Smooth muscle cell of the brain vasculature (primary cell): ENCODE results near the gene RASA3.
A peak's percentile ranks its signal among the peaks of the same experiment; 100 is the strongest.

ENCODE experiments used
- DNase-seq: peaks from one replicate; pipeline ENCODE4 v3.0.0-alpha.2; 2012; ENCODE audit warnings: low read depth, low spot score

The RASA3 gene

DNA sequence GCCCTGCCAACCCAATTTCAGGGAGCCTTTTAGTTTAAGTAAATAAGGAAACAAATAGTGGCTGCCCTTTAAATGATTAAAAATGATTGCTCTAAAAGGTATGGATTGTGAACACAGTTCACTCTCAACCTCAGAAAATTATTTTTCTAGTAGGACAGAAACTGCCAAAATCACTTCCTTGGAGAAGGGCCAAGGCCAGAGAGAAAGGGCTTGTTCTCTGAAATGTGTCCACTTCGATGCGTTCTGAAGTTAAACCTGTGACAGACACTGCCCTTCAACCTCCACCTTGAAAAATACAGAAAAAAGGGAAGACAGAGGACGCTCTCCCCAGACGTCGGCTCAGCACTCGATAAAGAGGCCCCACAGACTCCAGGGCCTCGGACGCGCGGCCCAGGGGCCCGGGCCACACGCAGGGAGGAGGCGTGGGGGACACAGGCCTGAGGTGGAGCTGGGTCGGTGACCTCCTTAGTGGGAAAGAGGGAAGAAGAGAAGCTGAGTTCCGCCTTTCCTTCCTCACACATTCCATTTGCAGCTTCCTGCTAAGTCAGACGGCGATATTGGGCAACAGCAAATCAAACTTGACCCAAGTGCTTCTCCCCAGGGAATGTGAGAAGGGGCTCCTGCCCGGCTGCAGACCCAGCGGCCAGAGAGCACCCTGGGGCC, 63.6 kb downstream of the RASA3 start:
- DNase-seq: no peak

DNA sequence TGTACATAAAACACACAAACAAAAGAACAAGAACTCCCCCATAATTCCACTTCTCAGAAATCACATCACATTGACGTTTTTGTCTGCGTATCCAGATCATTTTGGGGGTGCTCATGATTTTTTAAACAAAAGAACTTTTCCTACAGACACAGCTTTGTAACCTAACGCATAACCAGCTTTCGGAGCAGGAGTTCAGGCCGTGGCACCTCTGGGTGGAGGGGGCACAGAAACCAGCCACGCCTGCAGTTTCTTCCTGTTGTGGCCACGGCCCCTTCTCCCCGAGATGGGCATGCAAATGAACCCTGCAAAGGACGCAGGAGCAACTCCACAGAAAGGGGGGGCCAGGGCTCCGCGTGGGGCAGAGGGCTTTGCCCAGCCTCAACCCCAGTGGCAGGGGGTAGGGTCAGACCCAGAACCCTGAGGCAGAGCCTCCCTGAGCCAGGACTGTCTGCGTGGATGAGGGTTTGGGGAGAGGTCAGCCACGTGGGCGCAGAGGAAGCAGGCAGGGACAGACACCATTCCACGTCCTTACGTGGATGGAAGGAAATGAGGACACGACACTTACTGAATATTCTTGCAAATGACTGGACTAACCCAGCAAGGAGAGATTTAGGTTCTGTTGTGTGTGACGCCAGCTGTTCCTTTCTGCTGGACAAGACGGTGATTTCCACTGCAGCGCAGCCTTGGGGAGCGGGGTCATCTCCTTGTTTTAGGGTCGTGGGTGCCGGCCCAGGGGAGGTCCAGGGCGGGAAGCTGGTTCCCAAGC, 64.4 kb downstream of the RASA3 start:
- DNase-seq: no peak

DNA sequence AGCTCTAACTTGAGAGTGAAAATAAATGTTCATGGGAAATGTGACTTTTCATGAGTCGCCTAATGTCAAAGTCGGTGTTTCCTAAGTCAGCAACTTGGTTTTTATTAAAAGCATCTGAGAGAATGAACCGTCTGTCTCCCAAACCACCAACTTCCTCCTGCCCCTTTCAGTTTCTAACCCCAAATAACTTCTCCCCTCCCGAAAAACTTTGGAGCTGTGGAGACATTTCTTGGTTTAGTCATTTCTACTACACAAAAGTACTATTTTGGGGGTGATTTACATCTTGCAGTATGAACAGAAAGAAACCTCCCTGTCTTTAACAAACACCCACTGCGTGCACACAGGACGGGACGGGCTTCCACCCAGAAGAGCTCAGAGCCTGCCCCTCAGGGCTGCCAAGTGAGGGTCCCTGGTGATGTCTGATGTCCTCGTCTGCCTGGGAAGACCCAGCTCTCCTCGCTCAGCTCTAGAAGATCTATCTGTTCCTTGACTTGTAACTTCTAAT, 65.0 kb downstream of the RASA3 start:
- no peak for DNase-seq

- DNase-seq: no peak
Observed at GRCh38 chr13:114066956-114067355, 65.5 kb downstream of the RASA3 start.

DNA sequence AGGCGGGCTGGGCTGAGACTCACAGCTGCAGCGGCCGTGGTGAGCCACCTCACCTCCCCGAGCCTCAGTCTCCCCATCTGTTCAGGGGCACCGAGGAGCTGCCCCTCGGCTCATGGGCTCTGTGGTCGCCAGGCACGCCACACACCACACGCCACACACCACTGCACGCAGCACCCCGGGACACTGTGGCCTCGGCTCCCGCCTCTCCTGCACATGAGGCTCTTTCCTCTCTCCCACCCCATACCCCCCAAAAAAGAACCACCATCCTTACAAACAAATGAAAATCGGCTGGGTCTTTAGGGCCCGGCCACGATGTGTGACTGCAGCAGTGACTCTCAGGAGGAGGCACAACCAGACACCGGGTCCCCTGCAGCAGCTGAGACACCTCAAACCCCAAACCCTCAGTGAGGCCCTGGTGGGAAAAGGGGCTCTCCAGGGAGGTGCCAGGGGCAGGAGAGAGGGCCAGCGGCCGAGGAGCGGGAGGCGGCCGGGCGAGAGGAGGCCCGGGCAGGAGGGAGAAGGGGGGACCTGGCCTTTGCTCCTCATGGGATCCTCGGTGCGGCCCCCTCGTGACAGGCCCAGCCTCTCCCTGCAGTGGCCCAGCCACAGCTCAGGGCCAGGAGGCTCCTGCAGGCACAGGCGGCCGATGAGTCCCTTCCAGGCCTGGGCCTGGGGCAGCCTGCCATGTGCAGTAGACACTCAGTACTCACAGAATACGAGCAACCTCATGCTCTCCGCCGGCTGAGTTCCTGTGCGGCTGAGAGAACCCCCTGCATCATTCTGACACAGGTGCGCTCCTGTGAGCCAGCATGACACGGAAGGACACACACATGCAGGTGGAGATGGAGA, 66.3 kb downstream of the RASA3 start:
- no peak for DNase-seq

GRCh38 chr13:114065141-114065925, 67.1 kb downstream of the RASA3 start:
- peak; percentile 98 for DNase-seq

DNA sequence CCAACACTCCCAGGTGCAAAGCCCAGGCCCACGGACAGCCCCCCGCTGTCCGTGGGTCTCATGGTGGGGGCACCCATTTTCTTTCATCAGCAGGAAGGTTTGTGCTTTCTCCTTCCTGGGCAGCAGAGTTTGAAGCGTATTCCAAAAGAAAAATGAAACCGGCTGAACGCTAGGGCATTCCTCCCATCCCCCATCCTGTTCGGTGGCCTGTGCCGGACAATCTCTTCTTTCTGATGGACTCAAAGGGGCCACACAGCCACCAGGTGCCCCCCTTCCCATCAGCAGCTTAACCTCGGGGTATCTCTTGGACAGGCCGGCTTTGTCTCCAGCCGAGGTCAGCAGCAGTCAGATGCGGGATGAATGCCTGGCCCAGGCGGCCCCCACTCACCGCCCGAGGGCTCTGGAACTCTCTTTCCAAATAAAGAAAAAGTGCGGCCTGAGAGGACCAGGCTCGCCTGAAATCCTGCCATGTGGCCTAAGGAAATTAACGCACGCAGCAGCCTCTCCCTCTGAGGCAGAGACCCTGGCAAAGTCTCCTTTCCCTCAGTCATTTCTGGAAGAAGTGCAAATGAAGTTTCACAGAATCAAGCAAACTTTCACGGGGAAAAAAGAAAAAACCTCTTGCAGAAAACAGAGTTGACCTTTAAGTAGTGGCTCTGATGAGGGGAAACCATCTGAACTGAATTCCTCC, 67.8 kb downstream of the RASA3 start:
- DNase-seq: no peak

DNA sequence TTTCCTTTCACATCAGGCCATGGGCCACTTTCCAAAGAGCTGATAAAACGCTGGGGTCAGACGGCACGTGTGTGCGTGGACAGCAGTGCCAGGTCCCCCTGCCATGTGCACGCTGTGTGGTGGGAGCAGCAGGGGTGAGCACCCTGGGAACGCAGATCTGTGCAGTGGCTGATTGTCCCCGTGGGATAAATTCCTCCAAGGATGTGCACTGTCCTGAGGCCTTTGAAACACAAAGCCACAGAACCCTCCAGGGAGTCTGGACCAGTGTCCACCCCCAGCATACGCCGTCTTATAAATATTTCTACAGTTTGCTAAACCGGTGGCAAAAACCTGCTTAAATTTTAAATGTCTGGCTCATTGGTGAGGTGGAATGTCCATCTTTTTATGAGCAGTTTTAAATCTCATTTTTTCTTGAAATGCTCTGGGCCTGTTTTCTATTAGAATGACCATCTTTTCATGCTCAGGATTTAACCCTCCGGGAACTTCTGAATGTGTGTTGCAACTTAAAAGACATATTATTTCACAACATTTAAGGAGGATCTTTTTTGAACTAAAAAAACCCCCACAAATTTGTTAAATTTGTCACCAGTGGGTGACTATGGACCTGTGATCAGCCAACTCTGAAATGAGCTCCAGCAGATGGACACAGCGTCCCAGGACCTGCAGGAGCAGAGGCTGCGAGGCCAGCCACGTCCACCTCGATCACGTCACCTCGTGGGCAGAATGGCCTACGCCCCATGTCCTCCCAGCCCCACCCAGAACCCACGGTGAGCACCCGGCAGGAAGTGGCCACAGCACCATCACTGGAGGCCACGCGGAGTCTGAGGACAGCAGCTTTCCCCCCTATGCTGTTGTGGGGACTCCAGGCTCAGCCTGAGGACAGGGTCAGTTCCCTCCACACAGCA, 68.6 kb downstream of the RASA3 start:
- no peak for DNase-seq

- no peak for DNase-seq
Observed at GRCh38 chr13:114062754-114063153, 69.7 kb downstream of the RASA3 start.

- no peak for DNase-seq
Observed at GRCh38 chr13:114062341-114062740, 70.1 kb downstream of the RASA3 start.

DNA sequence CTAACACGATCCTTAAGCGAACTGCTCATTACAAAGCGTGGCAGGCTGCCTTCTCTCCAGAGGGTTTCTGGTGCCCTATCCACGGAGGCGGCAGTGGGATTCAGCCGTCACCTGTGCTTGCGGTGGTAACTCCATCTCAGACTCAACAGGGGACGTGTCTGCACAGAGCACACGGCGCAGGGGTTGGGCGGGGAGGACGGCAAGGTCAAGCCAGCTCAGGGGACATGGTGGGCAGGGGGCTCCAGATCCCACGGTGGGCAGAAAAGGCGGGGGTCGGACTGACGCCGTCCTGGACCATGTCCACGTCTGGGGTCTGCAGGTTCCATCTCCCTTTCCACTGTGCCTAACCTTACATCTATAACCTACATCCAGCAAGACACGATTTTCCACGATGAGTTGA, 70.7 kb downstream of the RASA3 start:
- DNase-seq: no peak

DNA sequence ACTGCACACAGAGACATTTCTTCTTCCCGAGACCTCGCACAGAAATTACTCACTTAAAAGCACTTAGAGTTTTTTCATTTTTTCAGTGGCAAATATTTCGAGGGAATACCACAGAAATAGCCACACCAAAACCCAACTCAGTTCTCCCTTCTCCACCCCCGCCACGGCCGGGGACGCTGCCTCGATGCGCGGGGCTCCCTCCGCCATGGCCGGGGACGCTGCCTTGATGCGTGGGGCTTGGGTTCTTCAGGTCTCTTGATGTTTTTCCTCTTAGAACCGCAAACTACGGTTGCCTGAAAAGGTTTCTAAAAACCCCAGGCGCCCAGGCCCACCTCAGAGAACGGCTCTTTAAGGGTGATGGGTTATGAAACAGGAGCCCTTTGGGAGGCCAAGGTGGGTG, 71.4 kb downstream of the RASA3 start:
- DNase-seq: no peak

- DNase-seq: no peak
Observed at GRCh38 chr13:114059946-114060860, 72.2 kb downstream of the RASA3 start.

GRCh38 chr13:114059428-114059827, 73.0 kb downstream of the RASA3 start:
- no peak for DNase-seq

DNA sequence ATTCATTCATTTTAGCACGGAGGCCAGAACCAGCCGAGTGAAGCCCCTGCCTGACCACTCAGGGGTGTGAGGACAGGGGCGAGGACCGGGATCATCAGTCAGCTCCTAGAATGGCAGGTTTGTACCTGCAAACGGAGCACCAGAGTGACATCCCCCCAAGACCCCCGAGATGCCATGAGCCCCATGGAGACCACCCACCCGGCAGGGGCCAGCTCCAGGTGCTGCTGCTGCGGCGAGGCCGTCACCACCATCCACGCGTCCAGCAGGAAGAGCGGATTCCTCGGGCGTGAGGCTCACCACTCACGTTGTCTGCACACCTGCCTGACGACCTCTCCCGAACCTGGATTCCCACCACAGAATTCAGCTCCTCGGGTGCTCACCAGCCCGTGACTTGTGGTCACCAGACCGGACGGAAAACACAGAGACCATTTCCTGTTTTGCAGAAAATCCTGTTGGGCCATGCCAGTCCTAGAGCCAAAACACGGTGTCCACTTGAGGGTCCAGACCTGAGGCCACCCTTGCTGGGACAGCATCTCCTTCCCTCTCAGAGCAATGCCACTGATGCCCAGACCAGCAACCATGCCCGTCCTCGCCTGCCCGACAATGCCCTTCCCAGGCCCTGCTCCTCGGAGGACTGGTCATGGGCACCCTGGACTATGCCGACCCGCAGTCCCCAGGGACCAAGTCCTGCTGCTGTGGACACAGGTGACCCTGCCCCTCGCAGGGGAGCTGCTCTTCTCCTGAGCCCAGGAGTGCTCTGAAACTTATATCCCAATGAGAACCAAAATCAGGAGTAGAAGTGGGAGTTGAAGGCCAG, 74.2 kb downstream of the RASA3 start:
- DNase-seq: no peak

DNA sequence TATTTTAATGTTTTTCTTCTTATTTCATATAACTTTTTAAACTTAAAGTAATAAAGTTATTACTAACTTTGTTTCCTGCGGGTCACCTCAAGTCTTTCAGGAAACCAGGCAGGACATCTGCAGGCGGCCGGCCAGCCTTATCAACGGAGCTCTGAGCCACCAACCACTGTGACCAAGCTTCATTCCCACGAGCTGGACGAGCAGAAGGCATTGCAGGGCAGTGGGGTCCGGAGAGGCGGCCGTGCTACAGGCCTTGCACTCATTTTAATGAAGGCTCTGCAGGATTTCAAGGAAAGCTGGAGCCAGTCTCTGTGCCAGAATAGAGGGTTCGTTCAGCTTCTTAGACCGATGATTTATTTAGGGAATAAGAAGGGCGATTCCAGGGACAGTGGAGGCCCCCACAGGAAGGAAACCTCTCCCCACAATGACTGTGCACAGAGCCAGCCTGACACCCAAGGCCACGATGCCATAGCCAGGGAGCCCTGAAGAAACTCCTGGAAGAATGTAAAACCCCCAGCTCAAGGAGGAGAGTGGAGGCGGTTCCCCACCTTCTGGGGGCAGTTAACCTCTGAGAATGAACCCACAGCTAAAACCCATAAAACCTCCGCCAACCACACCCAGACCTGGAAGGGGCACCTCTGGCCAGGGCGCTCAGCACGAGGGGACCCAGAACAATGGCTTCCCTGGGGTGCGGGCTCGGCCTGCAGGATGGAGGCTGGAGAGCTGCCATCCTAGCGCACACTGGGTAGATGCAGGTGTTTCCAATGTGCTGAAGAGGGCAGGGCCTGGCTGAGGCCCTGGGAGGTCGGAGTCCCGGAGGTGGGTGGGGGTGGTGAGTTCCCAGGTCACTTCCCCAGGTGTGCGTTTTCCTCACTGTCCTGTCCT, 75.0 kb downstream of the RASA3 start:
- DNase-seq: no peak
